Testis (tissue), 2 donors: ENCODE results near the gene ARHGEF10L.

Experiments used
- CTCF ChIP-seq, 3 experiments: fragments of 450-650 bp in 2 of 3; fragments of 200-600 bp in 1 of 3; sonication (generic) in 1 of 3; IDR thresholded peaks; one replicate each; pipeline ENCODE4 v1.5.1; 2016 to 2019; ENCODE audit warnings: antibody characterized with exemption in 3 of 3, mild to moderate bottlenecking in 2 of 3, moderate library complexity in 1 of 3
- POLR2A ChIP-seq: fragments of 450-650 bp; IDR thresholded peaks from one replicate; pipeline ENCODE4 v1.6.1; 2017; ENCODE audit warnings: antibody characterized with exemption, mild to moderate bottlenecking, moderate library complexity

GRCh38 chr1:17573518-17574041, 34.1 kb downstream of the ARHGEF10L start:
- TF ChIP-seq POLR2A, result no peak
- no peak for TF ChIP-seq CTCF (IDR thresholded peaks at IDR 0.05)
